Stimulated activated CD4-positive, alpha-beta T cell treated with anti-CD3 and anti-CD28 coated beads, Interleukin-2, amount 100 ng/mL, for 4 hours (primary cell): Measurements from ENCODE around the gene RFC2.
A peak's percentile ranks its signal among the peaks of the same experiment; 100 is the strongest.

ENCODE experiments used
- DNase-seq: peaks from one replicate; pipeline ENCODE4 v3.0.0-alpha.2; 2020; ENCODE audit warnings: low read depth

Gene RFC2

DNA sequence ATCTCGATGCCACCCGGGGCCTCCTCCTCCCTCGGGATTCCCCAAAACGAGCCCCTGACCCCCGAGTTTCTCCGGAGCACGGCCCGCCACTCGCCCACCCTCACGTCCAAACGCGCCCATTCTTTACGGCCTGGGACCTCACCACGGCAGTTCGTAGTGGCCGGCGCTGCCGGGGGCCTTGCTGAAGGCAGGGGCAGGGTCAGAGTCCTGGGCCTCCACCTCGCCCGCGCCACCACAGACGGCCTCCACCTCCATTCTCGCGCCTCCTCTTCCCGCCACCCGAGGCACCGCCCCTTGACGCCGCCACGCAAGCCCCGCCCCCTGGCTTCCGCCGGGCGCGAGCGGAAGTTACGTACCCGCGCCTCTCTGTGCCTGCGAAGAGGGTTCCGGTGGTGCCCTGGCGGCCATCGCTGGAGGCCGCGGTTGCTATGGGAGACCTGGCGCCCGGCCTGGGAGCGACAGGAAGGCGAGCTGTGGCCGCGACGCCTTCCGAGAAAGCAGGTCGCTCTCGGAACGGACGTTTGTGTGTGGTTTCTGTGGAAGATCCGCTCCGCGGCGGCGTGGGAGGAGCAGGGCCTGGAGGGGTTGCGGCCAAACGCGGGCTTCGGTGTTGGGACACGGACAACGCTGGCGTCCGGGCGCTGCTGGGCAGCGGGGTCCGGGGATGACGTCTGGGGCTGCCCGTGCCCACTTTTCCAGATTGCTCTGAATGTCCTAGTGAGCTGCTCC is at the start of gene RFC2:
RFC2 (minus strand) TSS at position 271 of the 729 bp plus-strand sequence; CDS start at position 255, 16 bp downstream.
- peak; percentile 91 for DNase-seq

GRCh38 chr7:74302745-74303221 is 48.6 kb upstream of the RFC2 start:
- no peak for DNase-seq

GRCh38 chr7:74300926-74301325 is 46.7 kb upstream of the RFC2 start:
- DNase-seq = no peak

DNA sequence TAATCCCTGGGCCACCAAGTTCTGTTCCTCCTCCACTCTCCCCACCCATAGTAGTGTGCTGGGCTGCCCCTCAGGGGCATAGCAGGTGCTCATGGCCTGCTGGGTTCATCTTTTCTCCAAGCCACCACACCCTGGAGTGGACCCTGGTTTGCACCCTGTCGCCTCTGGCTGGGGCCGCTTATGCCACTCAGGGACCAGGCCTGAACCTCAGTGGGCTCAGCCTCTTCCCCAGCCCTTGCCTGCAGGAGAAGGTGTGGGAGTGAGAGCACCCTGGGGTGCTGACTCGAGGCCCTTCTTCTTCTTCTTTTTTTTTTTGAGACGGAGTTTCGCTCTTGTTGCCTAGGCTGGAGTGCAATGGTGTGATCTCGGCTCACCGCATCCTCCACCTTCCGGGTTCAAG is 45.2 kb upstream of the RFC2 start:
- no peak for DNase-seq

GRCh38 chr7:74297516-74298233 is 43.5 kb upstream of the RFC2 start:
- no peak for DNase-seq

DNA sequence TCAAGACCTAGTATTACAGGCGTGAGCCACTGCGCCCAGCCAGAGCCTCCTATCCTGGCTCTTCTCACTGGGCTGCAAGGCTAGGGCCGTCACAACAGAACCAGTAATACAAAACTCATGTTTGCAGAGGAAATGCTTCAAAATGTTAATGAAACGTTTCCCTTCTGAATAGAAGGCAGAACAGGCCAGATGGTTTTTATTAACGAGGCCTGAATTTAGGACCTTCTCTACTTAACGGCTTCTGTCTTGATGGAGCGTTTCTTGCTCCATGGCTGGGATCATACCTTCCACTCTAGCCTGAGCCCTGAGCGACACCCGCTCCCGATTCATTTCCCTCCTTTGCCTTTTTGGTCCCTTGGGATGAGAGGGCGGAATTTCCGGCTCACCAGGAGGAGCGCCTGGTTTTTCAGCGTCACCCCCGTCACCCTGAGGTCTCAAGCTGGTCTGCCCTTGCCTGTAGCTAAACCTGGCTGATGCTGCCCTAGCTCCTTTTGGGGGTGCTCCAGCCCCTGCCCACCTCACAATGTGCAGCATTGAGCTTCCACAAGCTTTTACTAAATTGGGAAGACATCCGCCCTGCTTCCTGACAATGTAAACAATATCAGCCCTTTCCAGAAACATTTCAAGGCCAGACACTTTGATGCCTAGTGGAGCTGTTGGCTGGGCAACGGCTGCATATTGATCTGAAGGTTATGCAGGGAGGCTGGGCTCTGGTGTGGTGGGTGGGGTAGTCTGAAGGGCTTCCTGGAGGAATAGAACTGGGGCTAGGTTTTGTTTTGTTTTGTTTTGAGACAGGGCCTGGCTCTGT is 40.2 kb upstream of the RFC2 start:
- no peak for DNase-seq

- DNase-seq = no peak
Measured at GRCh38 chr7:74293577-74293908, 39.3 kb upstream of the RFC2 start.

DNA sequence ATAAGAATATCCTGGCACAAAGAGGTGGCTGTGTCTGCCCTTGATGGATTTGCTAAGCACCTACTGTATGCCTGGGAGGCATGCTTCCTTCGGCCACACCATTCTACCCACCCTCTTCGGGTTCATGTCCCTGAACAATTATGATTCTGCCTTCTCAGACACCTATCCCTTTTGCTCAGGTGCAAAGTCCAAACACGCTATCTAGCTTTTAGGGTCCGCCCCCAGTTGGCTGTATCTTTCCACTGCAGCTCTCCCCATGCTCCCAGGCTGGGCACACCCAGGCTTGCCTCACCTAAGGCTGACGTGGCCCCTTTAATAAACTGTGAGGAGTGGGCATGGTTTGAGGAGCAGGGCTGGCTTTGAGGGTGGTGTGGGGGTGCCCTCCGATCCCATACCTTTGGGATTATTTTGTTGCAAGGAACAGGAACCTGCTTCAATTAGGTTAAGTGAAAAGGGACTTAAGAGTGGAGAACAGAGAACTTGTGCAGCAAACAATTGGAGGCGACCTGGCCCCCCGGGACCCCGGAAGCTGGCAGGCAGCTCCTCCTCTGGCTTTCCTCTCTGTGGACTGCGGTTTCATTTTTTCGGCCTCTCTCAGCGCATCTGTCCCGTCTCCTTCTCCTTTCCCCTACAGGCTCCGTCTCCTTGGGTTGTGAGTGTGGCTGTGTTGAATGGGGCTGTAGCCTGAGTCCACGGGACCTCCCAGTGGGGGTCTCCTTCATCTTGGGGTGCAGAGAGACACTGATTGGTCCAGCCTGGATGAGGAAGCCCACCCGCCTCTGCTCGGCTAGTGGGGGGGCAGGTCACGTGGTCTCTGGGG is 38.8 kb upstream of the RFC2 start:
- DNase-seq = no peak

- no peak for DNase-seq
Measured at GRCh38 chr7:74291535-74291934, 37.3 kb upstream of the RFC2 start.

GRCh38 chr7:74290981-74291441 is 36.8 kb upstream of the RFC2 start:
- DNase-seq = no peak

DNA sequence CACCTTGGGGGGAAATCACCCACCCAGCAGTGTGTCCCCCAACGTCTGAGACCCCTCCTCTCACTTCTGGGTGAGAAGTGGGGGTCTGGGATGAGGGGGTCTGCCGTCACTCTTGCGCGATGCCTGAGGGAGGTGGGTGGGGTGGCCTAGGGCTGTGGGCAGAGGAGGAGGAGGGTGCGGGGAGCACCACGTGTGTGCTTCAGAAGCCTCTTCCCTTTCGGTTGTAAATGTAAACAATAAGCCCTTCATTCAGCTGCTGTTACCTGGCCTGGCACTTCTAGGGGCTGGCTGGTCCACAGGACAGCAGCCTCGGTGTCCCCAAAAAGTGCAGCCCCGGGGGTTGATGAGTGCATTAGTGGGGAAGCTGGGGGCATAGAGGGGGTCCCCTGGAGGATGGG is 36.4 kb upstream of the RFC2 start:
- no peak for DNase-seq

DNA sequence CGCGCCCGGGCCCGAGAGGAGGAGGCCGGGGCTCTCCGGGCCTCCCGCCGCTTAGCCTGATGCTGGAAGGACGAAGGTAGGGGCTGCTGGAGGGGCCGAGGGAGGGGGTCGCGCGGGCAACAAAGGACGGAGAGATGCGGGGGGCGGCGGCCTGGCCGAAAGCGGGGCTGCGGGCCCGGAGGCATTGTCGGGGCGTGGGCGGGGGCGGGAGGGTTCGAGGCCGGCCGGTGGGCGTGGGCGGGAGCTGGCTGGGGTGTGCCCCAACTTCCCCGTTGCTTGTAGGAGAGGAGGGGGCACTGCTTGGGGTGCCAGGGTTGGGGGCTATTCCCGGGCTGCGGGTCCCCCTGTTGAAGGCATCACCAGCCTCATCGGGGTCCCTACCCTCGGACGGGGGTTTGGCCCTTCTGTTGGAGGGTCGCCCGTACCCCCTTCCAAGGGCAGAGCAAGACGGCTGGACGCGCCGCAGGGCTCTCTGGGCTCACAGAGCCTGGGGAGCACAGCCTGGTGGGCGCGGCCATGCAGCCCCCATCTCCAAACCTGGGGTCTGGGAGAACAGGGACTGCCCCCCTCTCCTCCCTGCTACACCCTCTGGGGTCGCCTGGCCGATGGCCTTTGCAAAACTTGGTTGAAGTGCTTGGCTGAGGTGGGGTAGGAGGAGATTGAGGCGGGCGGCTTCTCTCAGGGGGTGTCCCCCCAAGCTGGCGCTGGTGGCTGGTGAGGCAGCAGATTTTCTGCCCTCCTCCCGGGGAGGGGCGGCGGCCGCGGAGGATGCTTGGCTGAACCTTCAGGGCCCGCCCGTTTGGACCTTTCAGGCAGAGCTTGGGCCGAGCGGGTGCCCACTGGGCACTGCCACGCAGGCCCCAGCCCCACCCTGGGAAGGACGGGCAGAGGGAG is 35.7 kb upstream of the RFC2 start:
- DNase-seq = no peak

- DNase-seq = peak; percentile 66
Measured at GRCh38 chr7:74289018-74289658, 34.9 kb upstream of the RFC2 start, which contains the start of gene CLIP2. CLIP2 (plus strand) TSS chr7:74289407; CDS start chr7:74317547, 28,140 bp downstream.

DNA sequence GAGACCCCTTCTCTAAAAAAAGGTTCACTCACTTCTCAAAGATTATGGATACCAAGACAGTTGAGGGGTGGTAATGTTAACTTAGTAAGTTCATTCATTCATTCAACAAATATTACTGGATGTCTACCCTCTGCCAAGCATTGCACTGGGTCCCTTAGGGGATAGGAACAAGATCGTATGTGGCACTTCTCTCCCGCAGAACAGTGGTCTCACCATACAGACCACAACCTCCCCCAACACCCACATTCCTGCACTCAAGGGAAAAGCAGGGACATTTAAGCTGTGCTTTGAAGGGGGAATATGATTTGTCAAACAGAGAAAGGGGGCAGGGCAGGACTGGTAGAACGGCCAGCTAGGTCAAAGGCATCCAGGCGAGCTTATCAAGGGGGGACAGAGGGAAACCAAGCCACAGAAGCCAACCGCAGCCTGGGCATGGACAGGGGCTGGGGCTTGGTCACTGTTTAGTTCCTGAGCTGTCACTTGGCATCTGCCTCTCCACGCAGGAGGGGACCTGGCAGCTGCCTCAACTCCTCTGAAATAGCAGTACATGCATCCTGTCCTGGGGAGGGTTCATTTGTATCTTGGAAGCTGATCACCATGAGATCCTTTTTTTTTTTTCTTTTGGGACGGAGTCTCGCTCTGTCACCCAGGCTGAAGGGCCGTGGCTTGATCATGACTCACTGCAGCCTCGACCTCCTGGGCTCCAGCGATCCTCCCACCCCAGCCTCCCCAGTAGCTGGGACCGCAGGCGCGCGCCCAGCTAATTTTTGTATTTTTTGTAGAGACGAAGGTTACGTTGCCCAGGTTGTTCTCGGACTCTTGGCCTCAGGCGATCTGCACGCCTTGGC is 34.1 kb upstream of the RFC2 start:
- no peak for DNase-seq

DNA sequence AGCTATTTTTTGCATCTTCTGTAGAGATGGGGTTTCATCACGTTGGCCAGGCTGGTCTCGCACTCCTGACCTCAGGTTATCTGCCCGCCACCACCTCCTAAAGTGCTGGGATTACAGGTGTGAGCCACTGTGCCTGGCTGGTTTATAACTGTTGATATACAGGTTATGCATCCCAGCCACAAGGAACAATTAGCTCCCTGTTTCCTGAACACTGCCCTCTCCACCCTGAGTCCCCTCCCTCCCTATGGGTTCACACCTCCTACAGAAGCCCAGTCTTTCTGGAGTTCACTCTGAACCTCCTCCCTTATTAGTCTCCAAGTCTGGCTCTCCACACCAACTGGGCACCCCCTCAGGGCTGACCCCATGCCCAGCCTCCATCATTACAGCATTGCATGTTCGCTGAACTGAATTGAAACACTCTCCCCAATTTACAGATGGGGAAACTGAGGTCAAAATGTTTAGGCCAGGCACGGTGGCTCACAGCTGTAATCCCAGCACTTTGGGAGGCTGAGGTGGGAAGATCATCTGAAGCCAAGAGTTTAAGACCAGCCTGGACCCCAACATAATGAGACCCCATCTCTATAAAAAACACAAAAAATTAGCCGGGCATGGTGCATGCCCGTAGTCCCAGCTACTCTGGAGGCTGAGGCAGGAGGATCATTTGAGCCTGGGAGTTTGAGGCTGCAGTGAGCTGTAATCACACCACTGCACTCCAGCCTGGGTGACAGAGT is 33.3 kb upstream of the RFC2 start:
- no peak for DNase-seq

DNA sequence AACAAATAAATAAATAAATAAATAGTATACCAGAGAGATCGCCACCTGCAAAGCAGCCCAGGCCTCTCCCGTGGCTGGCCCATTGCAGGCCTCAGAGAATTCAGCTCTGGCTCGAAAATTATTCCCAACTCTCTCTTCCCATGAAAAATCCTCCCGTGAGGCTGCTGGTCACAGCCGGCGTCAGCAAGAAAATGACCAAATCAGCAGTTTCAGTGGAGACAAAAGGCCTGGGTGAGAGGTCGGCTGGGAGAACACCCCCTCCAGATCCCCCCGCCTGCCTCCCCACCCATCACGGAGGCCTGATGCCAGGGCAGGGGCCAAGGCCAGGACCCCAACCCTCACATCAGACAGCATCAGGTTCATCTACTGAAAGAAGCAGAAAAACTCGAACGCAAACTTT is 31.9 kb upstream of the RFC2 start:
- DNase-seq = no peak

- DNase-seq = no peak
Measured at GRCh38 chr7:74284781-74285259, 30.6 kb upstream of the RFC2 start.

GRCh38 chr7:74283858-74284447 is 29.8 kb upstream of the RFC2 start:
- DNase-seq = no peak
